ENCODE data around the gene ESPNL. TPM values are rescaled to one million over a fixed set of nuclear protein-coding genes. Genes with fewer than 3 reads are reported as not detected.

ESPNL gene
- total RNA-seq, 1 experiment from 2014 or later, result 0.85 TPM

DNA sequence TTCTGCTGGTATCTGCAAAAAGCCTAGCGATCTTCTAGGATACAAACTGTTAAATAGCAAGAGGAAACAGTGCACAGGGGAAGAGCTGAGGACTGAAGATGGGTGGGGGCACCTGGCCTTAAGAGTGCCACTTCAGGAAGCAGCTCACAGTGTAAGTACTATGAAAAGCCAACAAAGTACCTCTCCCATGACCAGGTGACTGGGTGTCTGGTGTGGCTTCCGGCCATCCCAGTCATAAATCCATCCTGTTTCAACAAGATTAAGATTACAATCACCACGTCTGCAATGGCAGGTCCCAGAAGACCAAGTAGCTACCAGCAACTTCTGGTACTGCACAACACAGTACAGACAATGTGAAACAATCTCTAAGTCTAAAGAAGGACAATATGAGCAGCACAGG lies 74.6 kb downstream of the ESPNL start:
- BruUV-seq (replicated peaks), result no TSS peak
- H3K4me3 ChIP-seq (ENCODE audit: low read depth in 2 of 2, low read length in 2 of 2), result no peak overlapping the region
- DNase-seq (ENCODE audit: low read depth, low spot score) (no peak), ATAC-seq (no peak)
- ChIA-PET POLR2A (no interaction called here), CTCF (no interaction called here)
- no peaks in the 10 kb centered on the region for H3K27me3 ChIP-seq (ENCODE audit: control insufficient read depth, insufficient read depth, low read length)
- peaks cover 9% of the 10 kb centered on the region for H3K36me3 ChIP-seq (ENCODE audit: control insufficient read depth, insufficient read depth, low read length)
- intact Hi-C loops (cut with micrococcal nuclease; ENCODE audit: unreplicated experiment) (no loop called here), in situ Hi-C loops (cut with HindIII; ENCODE audit: low pct_unique_long_range_greater_than_20kb, low sequenced_read_pairs) (no loop called here)
- no peak for TF ChIP-seq TCF7L2 (IDR thresholded peaks at IDR 0.05; ENCODE audit: low read depth, low read length)
- TF ChIP-seq POLR2AphosphoS5 (IDR thresholded peaks at IDR 0.05; ENCODE audit: low read depth, low read length), result no peak
- TF ChIP-seq, protein P1, sequence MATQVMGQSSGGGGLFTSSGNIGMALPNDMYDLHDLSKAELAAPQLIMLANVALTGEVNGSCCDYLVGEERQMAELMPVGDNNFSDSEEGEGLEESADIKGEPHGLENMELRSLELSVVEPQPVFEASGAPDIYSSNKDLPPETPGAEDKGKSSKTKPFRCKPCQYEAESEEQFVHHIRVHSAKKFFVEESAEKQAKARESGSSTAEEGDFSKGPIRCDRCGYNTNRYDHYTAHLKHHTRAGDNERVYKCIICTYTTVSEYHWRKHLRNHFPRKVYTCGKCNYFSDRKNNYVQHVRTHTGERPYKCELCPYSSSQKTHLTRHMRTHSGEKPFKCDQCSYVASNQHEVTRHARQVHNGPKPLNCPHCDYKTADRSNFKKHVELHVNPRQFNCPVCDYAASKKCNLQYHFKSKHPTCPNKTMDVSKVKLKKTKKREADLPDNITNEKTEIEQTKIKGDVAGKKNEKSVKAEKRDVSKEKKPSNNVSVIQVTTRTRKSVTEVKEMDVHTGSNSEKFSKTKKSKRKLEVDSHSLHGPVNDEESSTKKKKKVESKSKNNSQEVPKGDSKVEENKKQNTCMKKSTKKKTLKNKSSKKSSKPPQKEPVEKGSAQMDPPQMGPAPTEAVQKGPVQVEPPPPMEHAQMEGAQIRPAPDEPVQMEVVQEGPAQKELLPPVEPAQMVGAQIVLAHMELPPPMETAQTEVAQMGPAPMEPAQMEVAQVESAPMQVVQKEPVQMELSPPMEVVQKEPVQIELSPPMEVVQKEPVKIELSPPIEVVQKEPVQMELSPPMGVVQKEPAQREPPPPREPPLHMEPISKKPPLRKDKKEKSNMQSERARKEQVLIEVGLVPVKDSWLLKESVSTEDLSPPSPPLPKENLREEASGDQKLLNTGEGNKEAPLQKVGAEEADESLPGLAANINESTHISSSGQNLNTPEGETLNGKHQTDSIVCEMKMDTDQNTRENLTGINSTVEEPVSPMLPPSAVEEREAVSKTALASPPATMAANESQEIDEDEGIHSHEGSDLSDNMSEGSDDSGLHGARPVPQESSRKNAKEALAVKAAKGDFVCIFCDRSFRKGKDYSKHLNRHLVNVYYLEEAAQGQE (IDR thresholded peaks at IDR 0.05; ENCODE audit: insufficient read depth in 1 of 2, low read depth in 2 of 2, low read length in 1 of 2), result no peak
- no peak for TF ChIP-seq CTCF (IDR thresholded peaks at IDR 0.05)
- TF ChIP-seq SIN3A (IDR thresholded peaks at IDR 0.05; ENCODE audit: borderline replicate concordance, insufficient read depth, low read depth, low read length), result no peak
- H3K4me1 ChIP-seq (ENCODE audit: control insufficient read depth, insufficient read depth, low read length), result peaks cover 4% of the 10 kb centered on the region; the same call in 1 of the 2 replicates
- H3K27ac ChIP-seq (ENCODE audit: low read length), result no peak overlapping the region
- no peaks in the 10 kb centered on the region for H3K9me3 ChIP-seq (ENCODE audit: control insufficient read depth, insufficient read depth, low read depth, low read length)

- no peak overlapping the region for H3K4me3 ChIP-seq (ENCODE audit: low read depth in 2 of 2, low read length in 2 of 2)
- in situ Hi-C loops (cut with HindIII; ENCODE audit: low pct_unique_long_range_greater_than_20kb, low sequenced_read_pairs), result no loop called here
- ChIA-PET POLR2A (no interaction called here), CTCF (no interaction called here)
- no peak for ATAC-seq
- H3K4me1 ChIP-seq (ENCODE audit: control insufficient read depth, insufficient read depth, low read length), result no peaks in the 10 kb centered on the region
- no peak for DNase-seq (ENCODE audit: low read depth, low spot score)
- TF ChIP-seq TCF7L2 (IDR thresholded peaks at IDR 0.05; ENCODE audit: low read depth, low read length) (no peak), SIN3A (IDR thresholded peaks at IDR 0.05; ENCODE audit: borderline replicate concordance, insufficient read depth, low read depth, low read length) (no peak), CTCF (IDR thresholded peaks at IDR 0.05) (no peak), POLR2AphosphoS5 (IDR thresholded peaks at IDR 0.05; ENCODE audit: low read depth, low read length) (no peak)
- TF ChIP-seq, protein P1 (IDR thresholded peaks at IDR 0.05; ENCODE audit: insufficient read depth in 1 of 2, low read depth in 2 of 2, low read length in 1 of 2), result no peak
- intact Hi-C loops (cut with micrococcal nuclease; ENCODE audit: unreplicated experiment), result no loop called here
- no TSS peak for BruUV-seq (replicated peaks)
- peaks cover 13% of the 10 kb centered on the region for H3K36me3 ChIP-seq (ENCODE audit: control insufficient read depth, insufficient read depth, low read length)
- no peaks in the 10 kb centered on the region for H3K9me3 ChIP-seq (ENCODE audit: control insufficient read depth, insufficient read depth, low read depth, low read length)
- H3K27me3 ChIP-seq (ENCODE audit: control insufficient read depth, insufficient read depth, low read length), result no peaks in the 10 kb centered on the region
- H3K27ac ChIP-seq (ENCODE audit: low read length), result no peak overlapping the region
These were observed 76.5 kb downstream of the ESPNL start for GRCh38 chr2:238176613-238177012.

Data from Panc1 (cell line).